SK-MEL-5 (cell line): ENCODE measurements around the gene MYCN. TPM values are rescaled to one million over a fixed set of nuclear protein-coding genes. Genes with fewer than 3 reads are reported as not detected.
"Not testable (repeated sequence)": the region's sequence is repeated elsewhere in the genome, so short reads cannot be mapped to it uniquely, and the experiment has no call there.

Source experiments
- DNase-seq: peaks from one replicate; pipeline ENCODE4 v3.0.0-alpha.2; 2016; ENCODE audit warnings: low read depth, low spot score
- in situ Hi-C: cut with HindIII; loops from 2 replicates; pipeline ENCODE4 v1.10.0; 2016; ENCODE audit warnings: low sequenced_read_pairs, high pct_unique_total_duplicates, low pct_unique_long_range_greater_than_20kb
- total RNA-seq: library from RNA; depleted of rRNA; stranded (reverse); fragments of >200 nt; shearing (Covaris generic); gene quantifications from 2 replicates; pipeline ENCODE4 v1.2.3, GENCODE V29; 2014

Gene MYCN
- total RNA-seq, 1 experiment from 2014 or later = 0.11 TPM

DNA sequence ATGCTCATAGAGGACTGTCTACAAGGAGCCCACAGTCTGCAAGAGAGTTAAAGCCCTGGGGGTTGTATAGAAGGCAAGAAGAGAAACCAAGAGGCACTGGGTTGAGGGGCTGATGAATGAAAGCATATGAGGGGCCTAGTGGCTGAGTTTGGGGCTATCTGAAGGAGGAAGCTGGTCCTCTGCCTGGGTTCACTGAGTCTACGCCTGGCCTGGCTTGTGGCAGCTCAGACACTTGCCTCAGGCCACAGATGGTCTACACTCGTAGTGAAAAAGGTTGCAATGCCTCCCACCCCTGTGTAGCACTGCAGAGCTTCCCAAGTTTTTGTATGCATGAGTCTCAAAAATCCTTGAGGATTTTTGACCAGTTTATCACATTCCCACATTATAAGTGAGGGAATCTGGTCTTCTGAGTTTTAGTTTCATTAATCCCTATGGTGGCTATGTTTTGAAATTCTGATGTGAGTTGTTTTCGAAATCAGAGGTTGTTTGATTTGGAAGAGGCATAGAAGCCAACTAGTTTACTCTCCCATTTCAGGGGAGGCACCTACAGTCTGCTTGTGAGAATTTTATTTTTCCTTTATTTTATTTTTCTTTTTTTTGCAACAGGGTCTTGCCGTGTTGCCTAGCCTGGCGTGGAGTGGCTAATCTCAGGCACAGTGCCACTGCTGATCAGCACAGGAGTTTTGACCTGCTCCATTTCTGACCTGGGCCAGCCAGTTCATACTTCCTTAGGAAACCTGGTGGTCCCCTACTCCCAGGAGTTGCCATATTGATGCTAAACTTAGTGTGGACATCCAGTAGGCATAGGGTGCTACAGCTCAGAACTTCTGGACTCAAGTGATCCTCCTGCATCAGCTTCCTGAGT is 10.0 kb downstream of the MYCN start:
- in situ Hi-C loops = no loop called here
- no peak for DNase-seq

DNA sequence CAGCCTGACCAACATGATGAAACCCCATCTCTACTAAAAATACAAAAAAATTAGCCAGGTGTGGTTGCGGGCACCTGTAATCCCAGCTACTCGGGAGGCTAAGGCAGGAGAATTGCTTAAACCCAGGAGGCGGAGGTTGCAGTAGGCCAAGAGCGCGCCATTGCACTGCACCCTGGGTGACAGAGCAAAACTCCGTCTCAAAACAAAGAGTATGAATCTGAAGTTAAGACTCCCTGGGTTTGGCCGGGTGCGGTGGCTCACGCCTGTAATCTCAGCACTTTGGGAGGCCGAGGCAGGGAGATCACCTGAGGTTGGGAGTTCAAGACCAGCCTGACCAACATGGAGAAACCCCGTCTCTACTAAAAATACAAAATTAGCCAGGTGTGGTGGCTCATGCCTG is 11.6 kb downstream of the MYCN start:
- DNase-seq, in situ Hi-C loops: not testable (repeated sequence)

GRCh38 chr2:15952451-15953146 is 12.2 kb downstream of the MYCN start:
- in situ Hi-C loops = no loop called here
- DNase-seq = no peak

GRCh38 chr2:15953147-15953630 is 12.8 kb downstream of the MYCN start:
- DNase-seq = no peak
- in situ Hi-C loops = no loop called here

DNA sequence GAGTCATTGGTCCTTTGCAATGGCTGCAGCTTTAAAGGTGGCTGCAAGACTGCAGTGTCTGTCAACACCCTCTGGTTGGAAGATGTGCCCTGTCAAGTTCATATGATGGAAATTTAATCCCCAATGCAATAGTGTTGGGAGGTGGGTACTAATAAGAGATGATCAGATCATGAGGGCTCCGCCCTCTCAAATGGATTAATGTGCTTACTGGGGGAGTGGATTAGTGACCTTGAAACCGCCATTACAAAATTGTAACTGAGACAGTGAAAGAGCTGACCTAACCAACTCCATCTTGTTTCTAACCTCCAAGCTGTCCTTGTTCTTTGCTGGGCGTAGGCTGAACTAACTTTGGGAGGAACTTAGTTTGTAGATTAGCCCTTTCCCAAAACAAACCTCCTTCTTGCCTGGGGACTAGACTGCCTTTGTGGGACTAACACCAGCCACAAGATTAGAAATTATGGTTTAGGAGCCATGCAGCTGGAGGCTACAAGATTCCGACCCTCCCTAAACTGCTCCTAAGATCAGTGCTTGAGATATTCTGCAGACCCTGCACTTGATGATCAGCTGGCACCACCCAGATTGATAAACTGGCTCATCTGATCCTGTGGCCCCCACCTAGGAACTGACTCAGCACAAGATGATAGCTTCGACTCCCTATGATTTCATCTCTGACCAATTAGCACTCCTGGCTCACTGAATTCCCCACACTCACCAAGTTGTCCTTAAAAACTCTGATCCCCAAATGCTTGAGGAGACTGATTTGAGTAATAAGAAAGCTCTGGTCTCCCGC is 13.7 kb downstream of the MYCN start:
- in situ Hi-C loops = no loop called here
- no peak for DNase-seq

GRCh38 chr2:15954761-15955160 is 14.4 kb downstream of the MYCN start:
- no peak for DNase-seq
- in situ Hi-C loops = no loop called here

GRCh38 chr2:15955232-15955988 is 15.1 kb downstream of the MYCN start:
- DNase-seq = no peak
- in situ Hi-C loops = no loop called here

DNA sequence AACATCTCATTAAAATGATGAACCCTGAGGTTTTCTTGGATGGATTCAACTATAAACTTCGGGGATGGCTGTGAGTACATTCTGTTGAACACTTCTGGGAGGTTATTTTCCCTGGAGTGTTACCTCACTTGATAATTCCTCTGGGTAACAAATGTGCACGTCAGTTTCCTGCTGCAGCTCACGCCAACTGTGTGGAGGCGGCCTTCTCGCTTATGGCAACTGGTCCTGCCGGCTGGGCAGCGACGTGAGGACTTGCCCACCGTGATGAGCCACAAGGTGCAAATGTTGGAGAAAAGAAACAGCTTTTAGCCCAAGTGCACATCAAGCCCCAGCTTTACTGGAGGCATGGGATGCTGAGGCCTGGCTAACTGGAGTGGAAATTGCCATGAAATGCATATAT is 15.9 kb downstream of the MYCN start:
- no peak for DNase-seq
- in situ Hi-C loops = no loop called here

- in situ Hi-C loops = no loop called here
- DNase-seq = no peak
These were observed 16.7 kb downstream of the MYCN start for GRCh38 chr2:15956751-15957736.

DNA sequence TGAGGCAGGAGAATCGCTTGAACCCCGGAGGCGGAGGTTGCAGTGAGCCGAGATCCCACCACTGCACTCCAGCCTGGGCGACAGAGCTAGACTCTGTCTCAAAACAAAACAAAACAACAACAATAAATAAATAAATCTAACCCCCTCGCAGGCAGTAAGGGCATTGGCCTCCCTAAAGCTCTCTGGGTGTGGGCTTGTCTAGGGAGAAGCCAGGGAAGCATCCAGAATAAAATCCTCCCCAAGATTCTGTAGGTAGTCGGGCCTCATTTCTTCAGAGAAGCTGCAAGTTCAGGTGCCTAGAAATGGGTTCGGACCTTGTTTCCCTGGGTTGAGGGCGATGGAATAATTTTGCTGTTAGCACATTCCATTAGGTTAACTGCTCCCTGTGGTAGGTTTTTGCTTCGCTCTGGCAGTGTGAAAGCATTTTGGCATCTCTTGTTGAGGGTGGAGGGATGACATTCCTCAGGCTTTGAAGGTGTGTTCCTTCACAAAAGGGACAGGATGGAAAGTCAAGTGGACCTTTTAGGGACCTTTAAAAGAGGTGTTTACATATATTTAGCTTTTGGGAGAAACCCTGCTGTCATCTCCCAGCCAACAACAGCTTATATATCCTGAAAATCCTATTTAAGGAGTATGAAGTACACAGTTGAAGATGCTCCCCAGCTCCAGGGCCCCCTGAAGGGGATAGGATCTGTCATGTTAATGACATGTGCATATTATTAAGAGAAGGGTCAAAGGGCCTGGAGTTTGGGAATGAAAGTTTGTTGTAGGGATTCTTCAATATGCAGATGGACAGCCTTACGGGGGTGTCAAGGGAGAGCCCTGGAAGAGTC is 17.7 kb downstream of the MYCN start:
- in situ Hi-C loops = no loop called here

DNA sequence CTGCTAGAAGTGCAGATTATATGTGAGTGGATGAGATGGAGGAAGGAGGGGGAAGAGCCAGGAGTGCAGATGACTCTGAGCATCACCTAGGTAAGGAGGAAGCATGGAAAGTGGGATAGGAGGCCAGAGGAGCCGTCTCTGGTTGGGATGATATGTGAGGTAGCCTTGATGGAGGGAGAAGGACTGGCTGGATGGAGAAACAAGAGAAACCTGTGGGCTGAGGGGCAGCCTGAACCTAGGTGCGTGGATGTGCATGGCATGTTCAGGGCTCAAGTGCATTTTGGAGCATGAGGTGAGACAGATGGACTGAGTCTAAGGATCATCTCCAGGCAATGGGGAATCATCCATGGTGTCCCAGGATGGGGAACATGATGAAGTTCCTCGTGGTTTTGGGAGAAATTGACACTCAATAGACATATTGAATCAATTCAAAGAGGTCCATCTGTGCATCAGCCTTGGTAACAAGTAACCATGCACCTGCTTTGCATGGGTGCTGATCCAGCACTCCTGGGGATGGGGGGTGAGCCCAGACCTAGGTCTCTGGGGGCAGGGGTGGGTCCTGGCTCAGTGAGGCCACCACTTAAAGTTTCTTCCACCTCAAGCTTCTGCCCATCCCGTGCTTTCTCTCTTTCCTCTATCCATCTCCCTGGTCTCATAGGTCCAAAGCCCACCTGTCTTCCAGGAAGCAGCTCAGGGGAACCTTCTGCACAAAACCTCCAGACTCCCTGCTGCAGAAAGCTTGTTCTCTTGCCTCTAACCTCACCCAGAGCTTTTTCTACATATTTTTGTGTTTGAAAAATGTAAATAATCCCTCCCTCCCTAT is 19.2 kb downstream of the MYCN start:
- in situ Hi-C loops = no loop called here
- DNase-seq = no peak

More for the DNA sequence above, 17.7 kb downstream of the MYCN start:
- no peak for DNase-seq

DNA sequence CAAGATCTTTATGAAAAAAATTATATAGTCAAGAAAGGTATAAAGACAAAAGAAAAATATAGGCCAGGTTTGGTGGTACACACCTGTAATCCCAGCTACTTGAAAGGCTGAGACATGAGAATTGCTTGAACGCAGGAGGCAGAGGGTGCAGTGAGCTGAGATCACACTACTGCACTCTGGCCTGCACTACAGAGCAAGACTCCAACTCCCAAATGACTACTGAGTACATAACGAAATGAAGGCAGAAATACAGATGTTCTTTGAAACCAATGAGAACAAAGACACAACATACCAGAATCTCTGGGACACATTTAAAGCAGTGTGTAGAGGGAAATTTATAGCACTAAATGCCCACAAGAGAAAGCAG is 19.8 kb downstream of the MYCN start:
- in situ Hi-C loops = not testable (repeated sequence)

DNA sequence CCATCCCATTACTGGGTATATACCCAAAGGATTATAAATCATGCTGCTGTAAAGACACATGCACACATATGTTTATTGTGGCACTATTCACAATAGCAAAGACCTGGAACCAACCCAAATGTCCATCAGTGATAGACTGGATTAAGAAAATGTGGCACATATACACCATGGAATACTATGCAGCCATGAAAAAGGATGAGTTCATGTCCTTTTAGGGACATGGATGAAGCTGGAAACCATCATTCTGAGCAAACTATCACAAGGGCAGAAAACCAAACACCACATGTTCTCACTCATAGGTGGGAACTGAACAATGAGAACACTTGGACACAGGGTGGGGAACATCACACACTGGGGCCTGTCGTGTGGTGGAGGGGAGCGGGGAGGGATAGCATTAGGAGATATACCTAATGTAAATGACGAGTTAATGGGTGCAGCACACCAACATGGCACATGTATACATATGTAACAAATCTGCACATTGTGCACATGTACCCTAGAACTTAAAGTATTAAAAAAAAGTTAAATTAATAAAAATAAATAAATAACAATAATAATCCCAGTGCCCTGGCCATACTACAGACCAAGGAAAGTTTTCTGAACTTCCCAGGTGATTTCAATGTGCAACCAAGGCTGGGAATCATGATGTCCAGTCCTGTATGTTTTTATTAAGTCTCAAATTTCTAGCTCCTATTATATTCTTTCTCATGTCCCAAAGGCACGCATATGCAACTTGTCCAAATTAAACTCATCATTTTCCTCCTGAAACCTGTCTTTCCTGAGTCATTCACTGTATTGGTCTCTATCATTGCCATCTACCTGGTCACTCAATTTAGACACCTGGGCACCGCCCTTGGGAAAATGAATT is 23.0 kb downstream of the MYCN start:
- in situ Hi-C loops, DNase-seq: not testable (repeated sequence)

More for the DNA sequence above, 19.8 kb downstream of the MYCN start:
- not testable (repeated sequence) for DNase-seq
